ENCODE results near the gene KRT9.

KRT9 gene

DNA sequence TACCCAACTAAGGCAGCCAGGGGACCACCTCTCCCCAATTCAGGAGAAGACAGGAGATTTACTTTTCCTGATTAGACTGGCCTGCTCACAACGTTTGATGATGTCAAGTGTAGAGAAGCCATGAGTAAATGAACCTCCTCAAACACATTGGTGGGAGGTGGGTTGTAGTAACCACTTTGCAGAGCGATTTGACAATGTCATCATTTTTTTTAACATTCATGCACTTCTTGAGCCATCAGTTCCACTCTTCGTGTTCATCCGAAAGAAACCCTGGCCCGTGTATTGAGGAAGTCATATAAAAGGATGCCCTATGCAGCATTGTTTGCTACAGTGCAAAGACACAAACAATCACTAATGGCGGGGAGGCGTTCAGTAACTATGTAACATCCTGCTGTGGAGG, 38.2 kb downstream of the KRT9 start:
- Histone ChIP-seq H3K27me3 (ENCODE audit: insufficient read depth, low read length) (peaks cover 38% of the 10 kb centered on the region), H3K9me3 (ENCODE audit: low read length) (no peaks in the 10 kb centered on the region), H3K4me1 (ENCODE audit: insufficient read depth, low read length) (no peaks in the 10 kb centered on the region), H3K4me3 (ENCODE audit: low read length) (no peak overlapping the region), H3K36me3 (ENCODE audit: insufficient read depth, low read length) (no peaks in the 10 kb centered on the region), H2AFZ (ENCODE audit: low read depth, low read length) (no peak overlapping the region)

DNA sequence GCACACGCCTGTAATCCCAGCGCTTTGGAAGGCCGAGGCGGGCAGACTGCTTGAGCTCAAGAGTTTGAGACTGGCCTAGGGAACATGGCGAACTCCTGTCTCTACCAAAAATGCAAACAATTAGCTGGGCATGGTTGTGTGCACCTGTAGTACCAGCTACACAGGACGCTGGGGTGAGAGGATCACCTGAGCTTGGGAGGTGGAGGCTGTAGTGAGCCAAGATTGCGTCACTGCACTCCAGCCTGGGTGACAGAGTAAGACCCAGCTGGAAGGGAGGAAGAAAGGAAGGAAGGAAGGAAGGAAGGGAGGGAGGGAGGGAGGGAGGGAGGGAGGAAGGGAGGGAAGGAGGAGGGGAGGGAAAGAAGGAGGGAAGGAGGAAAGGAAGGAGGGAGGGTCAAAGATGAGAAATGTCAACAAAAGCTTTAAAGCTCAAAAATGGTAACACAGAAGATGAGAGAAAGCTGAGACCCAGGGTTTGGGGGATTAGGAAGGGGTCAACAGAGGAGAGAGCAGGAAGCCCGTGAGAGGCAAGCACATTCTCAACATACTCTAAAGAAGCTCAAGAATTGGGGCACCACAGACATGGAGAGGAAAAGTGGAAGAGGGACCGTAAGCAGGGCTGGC, 38.8 kb downstream of the KRT9 start:
- Histone ChIP-seq H3K9me3 (ENCODE audit: low read length) (no peaks in the 10 kb centered on the region), H3K4me3 (ENCODE audit: low read length) (no peak overlapping the region), H3K27me3 (ENCODE audit: insufficient read depth, low read length) (peaks cover 43% of the 10 kb centered on the region), H3K36me3 (ENCODE audit: insufficient read depth, low read length) (no peaks in the 10 kb centered on the region), H2AFZ (ENCODE audit: low read depth, low read length) (no peak overlapping the region), H3K4me1 (ENCODE audit: insufficient read depth, low read length) (no peaks in the 10 kb centered on the region)

- Histone ChIP-seq H3K4me3 (ENCODE audit: low read length) (no peak overlapping the region), H3K27me3 (ENCODE audit: insufficient read depth, low read length) (peaks cover 54% of the 10 kb centered on the region), H3K36me3 (ENCODE audit: insufficient read depth, low read length) (no peaks in the 10 kb centered on the region), H3K4me1 (ENCODE audit: insufficient read depth, low read length) (no peaks in the 10 kb centered on the region), H3K9me3 (ENCODE audit: low read length) (no peaks in the 10 kb centered on the region), H2AFZ (ENCODE audit: low read depth, low read length) (no peak overlapping the region)
Observed at GRCh38 chr17:41531993-41532392, 39.9 kb downstream of the KRT9 start.

DNA sequence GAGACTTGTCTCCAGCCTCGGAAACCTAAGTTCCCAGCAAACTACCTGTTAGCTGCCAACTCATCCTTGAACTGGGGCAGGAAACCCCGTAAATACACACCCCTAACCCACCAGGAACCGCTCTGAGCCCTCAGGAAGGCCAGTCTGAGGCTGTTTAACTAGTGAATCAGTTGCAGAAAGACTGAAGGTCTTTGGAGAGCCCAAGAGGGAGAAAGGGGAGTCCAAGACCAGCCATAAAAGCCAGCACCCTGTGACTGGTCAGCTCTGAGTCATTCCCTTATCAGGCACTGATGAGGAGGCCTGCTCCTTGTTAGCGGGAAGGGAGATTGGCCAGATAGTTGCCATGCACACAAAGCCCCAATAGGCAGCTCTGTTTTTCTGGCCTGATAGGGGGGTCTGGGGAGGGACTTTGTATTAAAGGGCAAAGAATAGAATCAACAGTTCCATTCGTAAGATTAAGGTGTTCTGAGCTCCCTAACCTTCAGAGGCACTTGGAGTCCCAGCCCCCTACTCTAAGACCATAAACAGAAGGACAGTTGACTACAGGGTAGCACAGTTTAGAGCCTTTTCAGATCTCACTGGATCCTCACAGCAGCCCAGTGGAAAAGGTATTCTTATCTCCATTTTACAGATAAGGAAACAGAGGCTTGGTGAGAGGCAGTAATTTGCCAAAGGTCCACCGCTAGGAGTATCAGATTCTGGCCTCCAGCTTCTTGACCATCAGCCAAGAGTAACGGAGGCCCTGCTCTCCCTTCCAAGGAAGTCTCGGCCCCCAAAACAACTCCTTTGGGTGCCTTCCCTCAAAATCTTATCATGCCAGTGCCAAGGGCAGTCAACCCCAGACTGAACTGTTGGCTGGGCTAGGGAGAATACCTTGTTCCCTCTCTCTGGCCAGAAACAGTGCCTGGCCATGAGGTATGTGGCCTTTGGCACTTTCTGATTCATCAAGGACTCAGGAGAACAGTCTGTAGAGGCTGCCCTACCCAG, 41.5 kb downstream of the KRT9 start:
- no peak overlapping the region for H2AFZ ChIP-seq (ENCODE audit: low read depth, low read length)
- H3K4me1 ChIP-seq (ENCODE audit: insufficient read depth, low read length) = no peaks in the 10 kb centered on the region
- H3K9me3 ChIP-seq (ENCODE audit: low read length) = no peaks in the 10 kb centered on the region
- H3K27me3 ChIP-seq (ENCODE audit: insufficient read depth, low read length) = peaks cover 61% of the 10 kb centered on the region
- H3K4me3 ChIP-seq (ENCODE audit: low read length) = no peak overlapping the region
- H3K36me3 ChIP-seq (ENCODE audit: insufficient read depth, low read length) = no peaks in the 10 kb centered on the region

DNA sequence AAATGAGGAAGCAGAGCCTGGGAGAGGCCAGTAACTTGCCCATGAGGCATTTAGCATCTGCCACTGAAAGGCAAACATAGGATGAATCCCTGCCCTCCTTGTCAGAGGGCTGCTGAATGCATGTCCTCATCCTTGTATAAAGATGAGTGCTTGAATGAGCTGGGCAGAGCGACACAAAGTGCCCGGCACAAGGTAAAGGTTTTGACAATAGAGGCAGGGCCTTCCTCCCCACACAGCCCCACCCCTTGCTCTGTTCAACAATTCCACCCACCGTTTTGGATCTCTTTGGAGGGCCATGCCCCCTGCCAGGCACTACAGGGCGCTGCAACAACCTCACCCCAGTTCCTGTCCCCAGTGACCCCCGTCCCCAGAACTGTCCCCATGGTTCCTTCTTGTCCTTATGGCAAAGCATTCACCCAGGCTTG, 42.4 kb downstream of the KRT9 start:
- no peaks in the 10 kb centered on the region for H3K36me3 ChIP-seq (ENCODE audit: insufficient read depth, low read length)
- H3K4me1 ChIP-seq (ENCODE audit: insufficient read depth, low read length) = no peaks in the 10 kb centered on the region
- no peak overlapping the region for H2AFZ ChIP-seq (ENCODE audit: low read depth, low read length)
- H3K9me3 ChIP-seq (ENCODE audit: low read length) = no peaks in the 10 kb centered on the region
- no peak overlapping the region for H3K4me3 ChIP-seq (ENCODE audit: low read length)
- H3K27me3 ChIP-seq (ENCODE audit: insufficient read depth, low read length) = peaks cover 61% of the 10 kb centered on the region

GRCh38 chr17:41528959-41529353, 42.9 kb downstream of the KRT9 start:
- H3K9me3 ChIP-seq (ENCODE audit: low read length) = no peaks in the 10 kb centered on the region
- H3K36me3 ChIP-seq (ENCODE audit: insufficient read depth, low read length) = no peaks in the 10 kb centered on the region
- peaks cover 61% of the 10 kb centered on the region for H3K27me3 ChIP-seq (ENCODE audit: insufficient read depth, low read length)
- H2AFZ ChIP-seq (ENCODE audit: low read depth, low read length) = no peak overlapping the region
- H3K4me1 ChIP-seq (ENCODE audit: insufficient read depth, low read length) = no peaks in the 10 kb centered on the region
- H3K4me3 ChIP-seq (ENCODE audit: low read length) = no peak overlapping the region

DNA sequence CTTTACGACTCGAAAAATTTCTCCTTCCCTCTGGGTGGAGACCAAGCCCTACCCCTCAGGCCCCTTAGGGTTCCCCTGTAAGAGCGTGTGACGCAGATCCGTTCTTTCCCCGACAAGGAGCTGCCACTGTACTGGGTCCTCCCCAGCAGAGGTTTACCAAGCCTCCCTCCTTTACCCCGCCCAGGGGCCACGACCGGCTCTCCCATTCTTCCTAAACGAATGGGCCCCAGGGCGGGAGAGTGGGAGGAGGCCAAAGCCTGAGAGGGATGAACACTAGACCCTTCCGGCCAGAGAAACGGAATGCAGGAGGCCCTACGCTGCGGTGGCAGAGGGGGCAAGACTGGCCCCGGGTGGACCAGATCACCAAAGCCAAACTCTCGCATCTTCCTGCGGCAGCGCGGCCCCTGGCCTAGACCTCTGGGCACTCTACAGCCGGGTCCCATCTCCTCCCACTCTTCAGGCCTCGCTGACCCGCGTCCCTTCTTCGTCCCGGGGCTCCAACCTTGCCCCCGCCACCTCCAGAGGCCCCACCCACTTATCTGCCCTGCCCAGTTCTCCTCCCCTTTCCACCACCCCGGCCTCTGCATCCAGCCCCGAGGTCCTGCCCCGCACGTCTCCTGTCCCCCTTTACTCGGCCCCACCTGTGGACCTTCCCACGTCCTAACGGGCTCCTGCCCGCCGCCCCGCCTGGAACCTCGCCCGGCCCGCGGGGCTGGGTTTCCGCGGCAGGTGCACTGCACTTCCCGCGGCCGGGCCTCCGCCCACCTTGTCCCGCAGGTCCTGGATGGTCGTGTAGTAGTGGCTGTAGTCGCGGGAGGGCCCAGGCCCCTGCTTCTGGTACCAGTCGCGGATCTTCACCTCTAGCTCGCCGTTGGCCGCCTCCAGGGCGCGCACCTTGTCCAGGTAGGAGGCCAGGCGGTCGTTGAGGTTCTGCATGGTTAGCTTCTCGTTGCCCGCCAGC, 44.5 kb downstream of the KRT9 start:
- Histone ChIP-seq H3K9me3 (ENCODE audit: low read length) (no peaks in the 10 kb centered on the region), H3K36me3 (ENCODE audit: insufficient read depth, low read length) (no peaks in the 10 kb centered on the region), H3K4me1 (ENCODE audit: insufficient read depth, low read length) (no peaks in the 10 kb centered on the region), H3K27me3 (ENCODE audit: insufficient read depth, low read length) (peaks cover 59% of the 10 kb centered on the region), H2AFZ (ENCODE audit: low read depth, low read length) (no peak overlapping the region), H3K4me3 (ENCODE audit: low read length) (no peak overlapping the region)

GRCh38 chr17:41524261-41524660, 47.6 kb downstream of the KRT9 start:
- Histone ChIP-seq H2AFZ (ENCODE audit: low read depth, low read length) (no peak overlapping the region), H3K4me1 (ENCODE audit: insufficient read depth, low read length) (no peaks in the 10 kb centered on the region), H3K4me3 (ENCODE audit: low read length) (no peak overlapping the region), H3K36me3 (ENCODE audit: insufficient read depth, low read length) (no peaks in the 10 kb centered on the region), H3K9me3 (ENCODE audit: low read length) (no peaks in the 10 kb centered on the region), H3K27me3 (ENCODE audit: insufficient read depth, low read length) (peaks cover 37% of the 10 kb centered on the region)

GRCh38 chr17:41523787-41524186, 48.1 kb downstream of the KRT9 start:
- Histone ChIP-seq H3K4me3 (ENCODE audit: low read length) (no peak overlapping the region), H3K4me1 (ENCODE audit: insufficient read depth, low read length) (no peaks in the 10 kb centered on the region), H3K27me3 (ENCODE audit: insufficient read depth, low read length) (peaks cover 35% of the 10 kb centered on the region), H2AFZ (ENCODE audit: low read depth, low read length) (no peak overlapping the region), H3K9me3 (ENCODE audit: low read length) (no peaks in the 10 kb centered on the region), H3K36me3 (ENCODE audit: insufficient read depth, low read length) (no peaks in the 10 kb centered on the region)

DNA sequence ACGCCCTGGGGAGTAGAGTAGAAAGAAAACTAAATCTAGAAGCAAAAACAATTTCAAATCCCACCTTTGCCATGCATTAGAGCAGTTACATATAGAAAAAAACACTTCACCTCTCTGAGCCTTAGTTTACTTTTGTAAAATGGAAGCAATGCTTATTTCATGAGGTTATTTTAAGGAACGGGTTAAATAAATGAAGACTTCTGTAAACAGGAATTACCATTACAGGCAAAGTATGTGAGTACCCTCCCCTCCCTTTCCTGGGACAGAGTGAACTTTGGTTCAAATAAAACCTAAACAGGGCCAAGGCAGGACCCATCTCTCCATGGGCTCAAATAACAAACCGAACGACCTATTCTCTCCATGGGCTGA, 48.6 kb downstream of the KRT9 start:
- no peaks in the 10 kb centered on the region for H3K4me1 ChIP-seq (ENCODE audit: insufficient read depth, low read length)
- no peak overlapping the region for H3K4me3 ChIP-seq (ENCODE audit: low read length)
- no peaks in the 10 kb centered on the region for H3K36me3 ChIP-seq (ENCODE audit: insufficient read depth, low read length)
- no peaks in the 10 kb centered on the region for H3K9me3 ChIP-seq (ENCODE audit: low read length)
- no peak overlapping the region for H2AFZ ChIP-seq (ENCODE audit: low read depth, low read length)
- H3K27me3 ChIP-seq (ENCODE audit: insufficient read depth, low read length) = peaks cover 31% of the 10 kb centered on the region

GRCh38 chr17:41522301-41523224, 49.3 kb downstream of the KRT9 start:
- Histone ChIP-seq H3K9me3 (ENCODE audit: low read length) (no peaks in the 10 kb centered on the region), H3K36me3 (ENCODE audit: insufficient read depth, low read length) (no peaks in the 10 kb centered on the region), H3K27me3 (ENCODE audit: insufficient read depth, low read length) (peaks cover 25% of the 10 kb centered on the region), H3K4me1 (ENCODE audit: insufficient read depth, low read length) (no peaks in the 10 kb centered on the region), H3K4me3 (ENCODE audit: low read length) (no peak overlapping the region), H2AFZ (ENCODE audit: low read depth, low read length) (no peak overlapping the region)

Data from neuron (in vitro differentiated cells).